ENCODE data around the gene NXPH1.

Gene NXPH1

GRCh38 chr7:8613191-8613590, 179.8 kb downstream of the NXPH1 start:
- H3K9ac ChIP-seq (ENCODE audit: low read length): no peak overlapping the region
- no peaks in the 10 kb centered on the region for H3K36me3 ChIP-seq (ENCODE audit: control insufficient read depth, insufficient read depth, low read length, severe bottlenecking)
- H3K4me1 ChIP-seq (ENCODE audit: control insufficient read depth, insufficient read depth, low read length): no peaks in the 10 kb centered on the region
- H3K9me3 ChIP-seq (ENCODE audit: control insufficient read depth, low read length): no peaks in the 10 kb centered on the region
- no peak overlapping the region for H3K4me3 ChIP-seq (ENCODE audit: low read length)
- no peak for DNase-seq (ENCODE audit: low read depth)
- H3K27me3 ChIP-seq (replicated peaks; ENCODE audit: control insufficient read depth, insufficient read depth, low read length): no peaks in the 10 kb centered on the region

GRCh38 chr7:8615019-8615418, 181.6 kb downstream of the NXPH1 start:
- Histone ChIP-seq H3K27me3 (replicated peaks; ENCODE audit: control insufficient read depth, insufficient read depth, low read length) (no peaks in the 10 kb centered on the region), H3K9ac (ENCODE audit: low read length) (no peak overlapping the region), H3K4me1 (ENCODE audit: control insufficient read depth, insufficient read depth, low read length) (no peaks in the 10 kb centered on the region), H3K4me3 (ENCODE audit: low read length) (no peak overlapping the region), H3K36me3 (ENCODE audit: control insufficient read depth, insufficient read depth, low read length, severe bottlenecking) (no peaks in the 10 kb centered on the region), H3K9me3 (ENCODE audit: control insufficient read depth, low read length) (no peaks in the 10 kb centered on the region)
- no peak for DNase-seq (ENCODE audit: low read depth)

GRCh38 chr7:8618441-8619070, 185.1 kb downstream of the NXPH1 start:
- no peak overlapping the region for H3K9ac ChIP-seq (ENCODE audit: low read length)
- no peaks in the 10 kb centered on the region for H3K9me3 ChIP-seq (ENCODE audit: control insufficient read depth, low read length)
- no peaks in the 10 kb centered on the region for H3K36me3 ChIP-seq (ENCODE audit: control insufficient read depth, insufficient read depth, low read length, severe bottlenecking)
- H3K4me3 ChIP-seq (ENCODE audit: low read length): no peak overlapping the region
- no peaks in the 10 kb centered on the region for H3K4me1 ChIP-seq (ENCODE audit: control insufficient read depth, insufficient read depth, low read length)
- H3K27me3 ChIP-seq (replicated peaks; ENCODE audit: control insufficient read depth, insufficient read depth, low read length): no peaks in the 10 kb centered on the region
- no peak for DNase-seq (ENCODE audit: low read depth)

- DNase-seq (ENCODE audit: low read depth): no peak
- no peaks in the 10 kb centered on the region for H3K4me1 ChIP-seq (ENCODE audit: control insufficient read depth, insufficient read depth, low read length)
- no peaks in the 10 kb centered on the region for H3K9me3 ChIP-seq (ENCODE audit: control insufficient read depth, low read length)
- no peak overlapping the region for H3K9ac ChIP-seq (ENCODE audit: low read length)
- no peak overlapping the region for H3K4me3 ChIP-seq (ENCODE audit: low read length)
- no peaks in the 10 kb centered on the region for H3K36me3 ChIP-seq (ENCODE audit: control insufficient read depth, insufficient read depth, low read length, severe bottlenecking)
- no peaks in the 10 kb centered on the region for H3K27me3 ChIP-seq (replicated peaks; ENCODE audit: control insufficient read depth, insufficient read depth, low read length)
These were observed 186.8 kb downstream of the NXPH1 start for GRCh38 chr7:8620169-8620568.

GRCh38 chr7:8625612-8626011, 192.2 kb downstream of the NXPH1 start:
- Histone ChIP-seq H3K9me3 (ENCODE audit: control insufficient read depth, low read length) (no peaks in the 10 kb centered on the region), H3K4me1 (ENCODE audit: control insufficient read depth, insufficient read depth, low read length) (no peaks in the 10 kb centered on the region)
- no peak for DNase-seq (ENCODE audit: low read depth)

GRCh38 chr7:8627325-8627724, 193.9 kb downstream of the NXPH1 start:
- H3K4me1 ChIP-seq (ENCODE audit: control insufficient read depth, insufficient read depth, low read length): no peaks in the 10 kb centered on the region
- H3K4me3 ChIP-seq (ENCODE audit: low read length): no peak overlapping the region
- DNase-seq (ENCODE audit: low read depth): no peak
- no peaks in the 10 kb centered on the region for H3K36me3 ChIP-seq (ENCODE audit: control insufficient read depth, insufficient read depth, low read length, severe bottlenecking)
- H3K9me3 ChIP-seq (ENCODE audit: control insufficient read depth, low read length): no peaks in the 10 kb centered on the region
- no peaks in the 10 kb centered on the region for H3K27me3 ChIP-seq (replicated peaks; ENCODE audit: control insufficient read depth, insufficient read depth, low read length)
- H3K9ac ChIP-seq (ENCODE audit: low read length): no peak overlapping the region

More at GRCh38 chr7:8625612-8626011, 192.2 kb downstream of the NXPH1 start:
- Histone ChIP-seq H3K36me3 (ENCODE audit: control insufficient read depth, insufficient read depth, low read length, severe bottlenecking) (no peaks in the 10 kb centered on the region), H3K9ac (ENCODE audit: low read length) (no peak overlapping the region), H3K4me3 (ENCODE audit: low read length) (no peak overlapping the region), H3K27me3 (replicated peaks; ENCODE audit: control insufficient read depth, insufficient read depth, low read length) (no peaks in the 10 kb centered on the region)

GRCh38 chr7:8628656-8629055, 195.2 kb downstream of the NXPH1 start:
- no peaks in the 10 kb centered on the region for H3K9me3 ChIP-seq (ENCODE audit: control insufficient read depth, low read length)
- no peaks in the 10 kb centered on the region for H3K36me3 ChIP-seq (ENCODE audit: control insufficient read depth, insufficient read depth, low read length, severe bottlenecking)
- H3K4me3 ChIP-seq (ENCODE audit: low read length): no peak overlapping the region
- H3K4me1 ChIP-seq (ENCODE audit: control insufficient read depth, insufficient read depth, low read length): no peaks in the 10 kb centered on the region
- no peaks in the 10 kb centered on the region for H3K27me3 ChIP-seq (replicated peaks; ENCODE audit: control insufficient read depth, insufficient read depth, low read length)
- DNase-seq (ENCODE audit: low read depth): no peak
- no peak overlapping the region for H3K9ac ChIP-seq (ENCODE audit: low read length)

GRCh38 chr7:8629504-8629903, 196.1 kb downstream of the NXPH1 start:
- Histone ChIP-seq H3K9me3 (ENCODE audit: control insufficient read depth, low read length) (no peaks in the 10 kb centered on the region), H3K27me3 (replicated peaks; ENCODE audit: control insufficient read depth, insufficient read depth, low read length) (no peaks in the 10 kb centered on the region), H3K4me3 (ENCODE audit: low read length) (no peak overlapping the region), H3K36me3 (ENCODE audit: control insufficient read depth, insufficient read depth, low read length, severe bottlenecking) (no peaks in the 10 kb centered on the region), H3K4me1 (ENCODE audit: control insufficient read depth, insufficient read depth, low read length) (no peaks in the 10 kb centered on the region), H3K9ac (ENCODE audit: low read length) (no peak overlapping the region)
- no peak for DNase-seq (ENCODE audit: low read depth)

- no peak overlapping the region for H3K4me3 ChIP-seq (ENCODE audit: low read length)
- no peaks in the 10 kb centered on the region for H3K9me3 ChIP-seq (ENCODE audit: control insufficient read depth, low read length)
- no peak overlapping the region for H3K9ac ChIP-seq (ENCODE audit: low read length)
- no peaks in the 10 kb centered on the region for H3K4me1 ChIP-seq (ENCODE audit: control insufficient read depth, insufficient read depth, low read length)
- H3K36me3 ChIP-seq (ENCODE audit: control insufficient read depth, insufficient read depth, low read length, severe bottlenecking): no peaks in the 10 kb centered on the region
- H3K27me3 ChIP-seq (replicated peaks; ENCODE audit: control insufficient read depth, insufficient read depth, low read length): no peaks in the 10 kb centered on the region
- no peak for DNase-seq (ENCODE audit: low read depth)
These were observed 203.9 kb downstream of the NXPH1 start for GRCh38 chr7:8637322-8637721.

GRCh38 chr7:8638076-8638475, 204.7 kb downstream of the NXPH1 start:
- Histone ChIP-seq H3K4me3 (ENCODE audit: low read length) (no peak overlapping the region), H3K36me3 (ENCODE audit: control insufficient read depth, insufficient read depth, low read length, severe bottlenecking) (no peaks in the 10 kb centered on the region), H3K27me3 (replicated peaks; ENCODE audit: control insufficient read depth, insufficient read depth, low read length) (no peaks in the 10 kb centered on the region), H3K4me1 (ENCODE audit: control insufficient read depth, insufficient read depth, low read length) (no peaks in the 10 kb centered on the region), H3K9ac (ENCODE audit: low read length) (no peak overlapping the region), H3K9me3 (ENCODE audit: control insufficient read depth, low read length) (no peaks in the 10 kb centered on the region)
- DNase-seq (ENCODE audit: low read depth): no peak

GRCh38 chr7:8639668-8640067, 206.3 kb downstream of the NXPH1 start:
- H3K27me3 ChIP-seq (replicated peaks; ENCODE audit: control insufficient read depth, insufficient read depth, low read length): no peaks in the 10 kb centered on the region
- no peaks in the 10 kb centered on the region for H3K9me3 ChIP-seq (ENCODE audit: control insufficient read depth, low read length)
- no peaks in the 10 kb centered on the region for H3K36me3 ChIP-seq (ENCODE audit: control insufficient read depth, insufficient read depth, low read length, severe bottlenecking)
- no peak for DNase-seq (ENCODE audit: low read depth)
- H3K4me3 ChIP-seq (ENCODE audit: low read length): no peak overlapping the region
- H3K4me1 ChIP-seq (ENCODE audit: control insufficient read depth, insufficient read depth, low read length): no peaks in the 10 kb centered on the region
- H3K9ac ChIP-seq (ENCODE audit: low read length): no peak overlapping the region

GRCh38 chr7:8640671-8641070, 207.3 kb downstream of the NXPH1 start:
- H3K4me3 ChIP-seq (ENCODE audit: low read length): no peak overlapping the region
- no peaks in the 10 kb centered on the region for H3K4me1 ChIP-seq (ENCODE audit: control insufficient read depth, insufficient read depth, low read length)
- no peaks in the 10 kb centered on the region for H3K36me3 ChIP-seq (ENCODE audit: control insufficient read depth, insufficient read depth, low read length, severe bottlenecking)
- no peak for DNase-seq (ENCODE audit: low read depth)
- no peaks in the 10 kb centered on the region for H3K27me3 ChIP-seq (replicated peaks; ENCODE audit: control insufficient read depth, insufficient read depth, low read length)
- H3K9me3 ChIP-seq (ENCODE audit: control insufficient read depth, low read length): no peaks in the 10 kb centered on the region
- H3K9ac ChIP-seq (ENCODE audit: low read length): no peak overlapping the region

Data from adipocyte (in vitro differentiated cells).